BLaER1 (cell line): ENCODE data around the gene MPP2.

Experiments used
- H3K27ac ChIP-seq: shearing (Covaris generic); formaldehyde crosslinking; 2 replicates; pipeline ENCODE4 v1.8.1; 2022
- H3K27me3 ChIP-seq: shearing (Covaris generic); formaldehyde crosslinking; 2 replicates; pipeline ENCODE4 v1.8.1; 2022
- H3K36me3 ChIP-seq: shearing (Covaris generic); formaldehyde crosslinking; 2 replicates; pipeline ENCODE4 v1.8.1; 2022
- H3K4me1 ChIP-seq: shearing (Covaris generic); formaldehyde crosslinking; 2 replicates; pipeline ENCODE4 v1.8.1; 2022
- H3K4me2 ChIP-seq: shearing (Covaris generic); formaldehyde crosslinking; 2 replicates; pipeline ENCODE4 v1.8.1; 2022
- H3K4me3 ChIP-seq: shearing (Covaris generic); formaldehyde crosslinking; 2 replicates; pipeline ENCODE4 v1.8.1; 2022
- H3K9ac ChIP-seq: shearing (Covaris generic); formaldehyde crosslinking; 2 replicates; pipeline ENCODE4 v1.8.1; 2022
- H3K9me3 ChIP-seq: shearing (Covaris generic); formaldehyde crosslinking; 2 replicates; pipeline ENCODE4 v1.8.1; 2022
- H4K20me1 ChIP-seq: shearing (Covaris generic); formaldehyde crosslinking; 2 replicates; pipeline ENCODE4 v1.8.1; 2022
- Cebpa-rat ChIP-seq: shearing (Covaris generic); IDR thresholded peaks from 2 replicates; pipeline ENCODE4 v1.8.1; 2022

Gene MPP2, protein sequence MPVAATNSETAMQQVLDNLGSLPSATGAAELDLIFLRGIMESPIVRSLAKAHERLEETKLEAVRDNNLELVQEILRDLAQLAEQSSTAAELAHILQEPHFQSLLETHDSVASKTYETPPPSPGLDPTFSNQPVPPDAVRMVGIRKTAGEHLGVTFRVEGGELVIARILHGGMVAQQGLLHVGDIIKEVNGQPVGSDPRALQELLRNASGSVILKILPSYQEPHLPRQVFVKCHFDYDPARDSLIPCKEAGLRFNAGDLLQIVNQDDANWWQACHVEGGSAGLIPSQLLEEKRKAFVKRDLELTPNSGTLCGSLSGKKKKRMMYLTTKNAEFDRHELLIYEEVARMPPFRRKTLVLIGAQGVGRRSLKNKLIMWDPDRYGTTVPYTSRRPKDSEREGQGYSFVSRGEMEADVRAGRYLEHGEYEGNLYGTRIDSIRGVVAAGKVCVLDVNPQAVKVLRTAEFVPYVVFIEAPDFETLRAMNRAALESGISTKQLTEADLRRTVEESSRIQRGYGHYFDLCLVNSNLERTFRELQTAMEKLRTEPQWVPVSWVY

DNA sequence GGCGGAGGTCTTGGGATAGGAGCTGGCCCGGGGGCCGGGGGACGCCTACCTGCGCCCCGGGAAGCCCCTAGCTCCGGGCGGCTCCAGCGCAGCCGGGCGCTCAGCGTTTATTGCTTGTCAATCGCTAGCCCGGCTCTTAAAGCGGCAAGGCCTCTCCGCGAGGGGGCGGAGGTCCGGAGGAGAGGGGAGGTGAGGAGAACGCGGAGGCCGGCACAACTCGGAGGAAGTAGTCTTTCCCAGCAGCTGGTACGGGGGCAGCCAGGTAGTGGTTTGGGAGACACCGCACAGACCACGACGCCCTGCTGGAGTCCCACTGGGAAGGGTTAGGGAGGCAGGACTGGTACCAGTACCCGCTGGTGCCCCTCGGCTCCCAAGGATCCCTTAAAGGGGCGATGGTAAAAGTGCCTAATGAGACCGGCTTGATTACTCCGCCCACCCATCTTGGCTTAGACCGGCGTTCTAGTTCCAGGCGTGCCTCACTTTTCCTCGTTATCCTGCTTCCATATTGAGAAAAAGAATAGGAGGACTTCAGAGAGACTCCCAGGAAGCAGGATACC, at the start of gene MPP2:
Gene MPP2, minus strand, starts transcription at position 112 of the 557 bp plus-strand sequence. CDS start 3,076 bp downstream, outside the sequence.
- no peak for TF ChIP-seq Cebpa-rat
- Histone ChIP-seq H3K4me1 (peaks cover 38% of the 10 kb centered on the region), H3K9me3 (no peaks in the 10 kb centered on the region), H3K27me3 (peaks cover 58% of the 10 kb centered on the region), H4K20me1 (peaks cover 22% of the 10 kb centered on the region), H3K4me2 (peak within 1 kb of the TSS; percentile 98), H3K4me3 (peak within 1 kb of the TSS; percentile 71), H3K9ac (peak within 1 kb of the TSS; percentile 54), H3K27ac (no peak within 1 kb of the TSS), H3K36me3 (no peaks in the 10 kb centered on the region)

- Histone ChIP-seq H4K20me1 (no peaks in the 10 kb centered on the region), H3K9me3 (no peaks in the 10 kb centered on the region), H3K4me1 (peaks cover 33% of the 10 kb centered on the region), H3K4me3 (no peak overlapping the region), H3K9ac (no peak overlapping the region), H3K4me2 (no peak overlapping the region), H3K27me3 (peaks cover 36% of the 10 kb centered on the region), H3K27ac (no peak overlapping the region), H3K36me3 (no peaks in the 10 kb centered on the region)
- no peak for TF ChIP-seq Cebpa-rat
Measured at GRCh38 chr17:43956222-43956621, 48.9 kb upstream of the MPP2 start.

GRCh38 chr17:43953746-43954145, 46.4 kb upstream of the MPP2 start, which contains the start of gene PYY:
Gene PYY (minus strand): TSS chr17:43953940. CDS start chr17:43953483, 457 bp downstream.
- TF ChIP-seq Cebpa-rat: no peak
- Histone ChIP-seq H3K4me3 (no peak within 1 kb of the TSS), H3K36me3 (no peaks in the 10 kb centered on the region), H3K9me3 (no peaks in the 10 kb centered on the region), H3K4me2 (peak within 1 kb of the TSS; percentile 45), H4K20me1 (no peaks in the 10 kb centered on the region), H3K9ac (no peak within 1 kb of the TSS), H3K27me3 (peaks cover 40% of the 10 kb centered on the region), H3K4me1 (peaks cover 43% of the 10 kb centered on the region), H3K27ac (no peak within 1 kb of the TSS)

DNA sequence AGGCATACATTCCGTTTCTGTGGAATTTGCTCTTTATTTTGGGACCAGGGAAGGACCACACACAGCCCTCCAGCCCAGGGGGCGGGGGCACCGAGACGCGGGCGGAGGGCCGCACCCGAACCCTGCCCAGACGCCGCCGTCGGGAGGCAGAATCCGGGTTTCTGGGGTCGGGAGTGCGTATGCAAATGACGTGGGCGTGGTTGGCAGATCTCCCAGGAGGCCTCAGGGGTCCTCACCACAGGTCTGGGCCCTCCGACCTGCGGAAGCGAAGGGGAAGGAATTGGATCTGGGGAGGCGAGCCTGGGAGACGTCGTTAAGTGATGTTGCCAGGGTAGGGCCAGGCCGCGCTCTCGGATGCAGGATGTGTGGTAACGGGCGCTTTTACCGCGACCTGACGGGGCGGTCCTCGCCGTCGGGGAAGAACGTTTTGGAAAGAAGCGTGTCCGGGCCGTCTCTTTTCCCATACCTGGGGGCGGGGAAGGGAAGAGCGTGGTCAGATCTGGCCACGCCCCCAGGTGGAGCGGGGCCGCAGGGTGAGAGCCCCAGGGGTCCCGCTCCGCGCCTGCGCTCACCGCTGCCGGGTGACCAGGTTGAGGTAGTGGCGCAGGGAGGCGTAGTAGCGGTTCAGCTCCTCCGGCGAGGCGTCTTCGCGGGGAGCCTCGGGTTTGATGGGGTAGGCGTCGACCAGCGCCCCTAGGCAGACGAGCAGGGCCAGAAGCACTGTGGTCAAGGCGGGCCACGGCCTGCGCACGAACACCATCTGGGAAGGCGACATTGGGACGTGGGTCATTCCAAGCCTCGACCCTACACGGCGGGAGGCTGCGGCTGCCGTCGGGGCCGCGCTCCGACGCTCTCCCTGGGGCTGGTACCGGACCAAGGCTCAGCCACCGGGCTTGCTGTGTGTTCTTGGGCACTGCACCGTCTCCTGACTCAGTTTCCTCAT, 45.7 kb upstream of the MPP2 start:
- no peak for TF ChIP-seq Cebpa-rat
- H3K4me2 ChIP-seq: peak overlapping the region; percentile 45

DNA sequence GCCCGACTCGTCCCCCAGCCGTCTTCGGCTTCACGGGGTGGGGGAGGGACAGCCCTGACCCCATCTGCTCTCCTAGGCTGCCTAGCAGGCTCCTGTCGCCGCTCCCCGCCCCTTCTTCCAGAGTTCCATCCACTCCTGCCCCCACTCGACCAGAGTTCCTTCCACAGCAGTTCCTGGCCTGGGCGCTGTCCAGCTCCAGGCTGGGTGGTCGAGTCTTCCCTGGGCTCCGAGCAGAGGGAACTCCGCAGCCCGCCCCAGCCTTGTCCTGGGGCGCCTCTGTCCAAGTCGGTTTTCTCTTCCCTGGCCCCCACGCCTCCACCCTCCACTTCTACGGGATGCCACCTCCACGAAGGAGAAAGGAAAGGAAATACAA, 45.0 kb upstream of the MPP2 start:
- no peak for TF ChIP-seq Cebpa-rat
- no peaks in the 10 kb centered on the region for H4K20me1 ChIP-seq
- peaks cover 40% of the 10 kb centered on the region for H3K27me3 ChIP-seq
- no peaks in the 10 kb centered on the region for H3K36me3 ChIP-seq
- no peak overlapping the region for H3K9ac ChIP-seq
- H3K4me2 ChIP-seq: no peak overlapping the region
- H3K4me1 ChIP-seq: peaks cover 39% of the 10 kb centered on the region
- H3K4me3 ChIP-seq: no peak overlapping the region
- H3K27ac ChIP-seq: no peak overlapping the region
- no peaks in the 10 kb centered on the region for H3K9me3 ChIP-seq

More for the DNA sequence above, 45.7 kb upstream of the MPP2 start:
- Histone ChIP-seq H4K20me1 (no peaks in the 10 kb centered on the region), H3K9me3 (no peaks in the 10 kb centered on the region), H3K9ac (no peak overlapping the region), H3K4me1 (peaks cover 43% of the 10 kb centered on the region), H3K36me3 (no peaks in the 10 kb centered on the region), H3K4me3 (no peak overlapping the region), H3K27ac (no peak overlapping the region), H3K27me3 (peaks cover 40% of the 10 kb centered on the region)

GRCh38 chr17:43951750-43952149, 44.4 kb upstream of the MPP2 start:
- H3K9ac ChIP-seq: no peak overlapping the region

GRCh38 chr17:43950554-43950953, 43.2 kb upstream of the MPP2 start:
- H3K9me3 ChIP-seq: no peaks in the 10 kb centered on the region
- H3K27me3 ChIP-seq: peaks cover 40% of the 10 kb centered on the region
- peaks cover 52% of the 10 kb centered on the region for H3K4me1 ChIP-seq
- H3K27ac ChIP-seq: no peak overlapping the region
- no peak for TF ChIP-seq Cebpa-rat
- no peak overlapping the region for H3K4me3 ChIP-seq
- H3K36me3 ChIP-seq: no peaks in the 10 kb centered on the region
- H3K4me2 ChIP-seq: no peak overlapping the region
- H4K20me1 ChIP-seq: no peaks in the 10 kb centered on the region
- H3K9ac ChIP-seq: no peak overlapping the region

More at GRCh38 chr17:43951750-43952149, 44.4 kb upstream of the MPP2 start:
- peaks cover 44% of the 10 kb centered on the region for H3K4me1 ChIP-seq
- H4K20me1 ChIP-seq: no peaks in the 10 kb centered on the region
- H3K9me3 ChIP-seq: no peaks in the 10 kb centered on the region
- H3K27ac ChIP-seq: no peak overlapping the region
- H3K4me2 ChIP-seq: no peak overlapping the region
- no peaks in the 10 kb centered on the region for H3K36me3 ChIP-seq
- no peak for TF ChIP-seq Cebpa-rat
- peaks cover 40% of the 10 kb centered on the region for H3K27me3 ChIP-seq
- H3K4me3 ChIP-seq: no peak overlapping the region

DNA sequence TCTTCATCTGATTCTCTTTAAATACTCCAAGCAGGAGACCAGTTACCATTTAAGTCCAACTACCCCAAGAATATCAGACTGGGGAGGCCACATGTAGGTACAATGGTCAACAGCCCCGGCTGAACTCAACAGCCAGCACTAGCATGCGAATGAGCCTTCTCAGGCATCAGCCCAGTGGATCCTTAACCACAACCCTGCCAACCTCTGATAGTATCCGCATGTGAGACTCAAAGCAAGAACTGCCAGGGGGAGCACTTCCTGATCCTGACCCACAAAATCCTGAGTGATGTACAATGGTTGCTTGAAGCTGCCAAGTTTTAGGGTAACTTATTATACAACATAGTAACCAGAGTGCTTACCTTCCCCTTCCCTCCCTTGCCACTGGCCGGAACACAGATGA, 42.4 kb upstream of the MPP2 start:
- no peaks in the 10 kb centered on the region for H3K9me3 ChIP-seq
- H3K27me3 ChIP-seq: peaks cover 40% of the 10 kb centered on the region
- no peaks in the 10 kb centered on the region for H3K36me3 ChIP-seq
- no peak overlapping the region for H3K9ac ChIP-seq
- H3K4me2 ChIP-seq: peak overlapping the region; percentile 8
- H3K27ac ChIP-seq: no peak overlapping the region
- H3K4me3 ChIP-seq: no peak overlapping the region
- TF ChIP-seq Cebpa-rat: no peak
- peaks cover 51% of the 10 kb centered on the region for H3K4me1 ChIP-seq
- no peaks in the 10 kb centered on the region for H4K20me1 ChIP-seq

DNA sequence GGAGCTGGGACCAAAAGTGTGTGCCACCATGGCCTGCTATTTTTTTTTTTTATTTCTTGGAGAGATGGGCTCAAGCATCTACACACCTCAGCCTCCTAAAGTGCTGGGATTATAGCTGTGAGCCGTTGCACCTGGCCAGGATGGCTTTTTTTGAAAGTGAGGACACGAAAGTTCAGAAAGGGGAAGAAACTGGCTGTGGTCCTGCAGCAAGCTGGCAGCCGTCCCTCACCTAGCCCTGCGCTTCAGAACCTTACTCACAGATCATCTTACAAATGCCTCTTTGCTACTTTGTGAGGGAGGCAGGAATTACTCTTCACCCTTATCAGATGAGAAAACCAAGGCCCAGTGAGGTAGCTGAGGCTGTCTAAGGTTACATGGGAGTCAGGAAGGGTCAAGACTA, 39.4 kb upstream of the MPP2 start:
- Histone ChIP-seq H4K20me1 (no peaks in the 10 kb centered on the region), H3K9ac (no peak overlapping the region), H3K9me3 (no peaks in the 10 kb centered on the region), H3K36me3 (no peaks in the 10 kb centered on the region), H3K4me3 (no peak overlapping the region), H3K4me1 (peaks cover 34% of the 10 kb centered on the region), H3K27ac (no peak overlapping the region), H3K27me3 (peaks cover 10% of the 10 kb centered on the region), H3K4me2 (peak overlapping the region; percentile 56)
- no peak for TF ChIP-seq Cebpa-rat
